NCI-H510A treated with DMSO at 0.1 percent for 48 hours (cell line): Measurements from ENCODE around the gene LRIT1.
A peak's percentile ranks its signal among the peaks of the same experiment; 100 is the strongest.

Experiments used
- DNase-seq: peaks from one replicate; lab custom pipeline; 2025; lab: John Stamatoyannopoulos, UW

LRIT1 gene

GRCh38 chr10:84254552-84255478 is 13.5 kb upstream of the LRIT1 start:
- DNase-seq, result no peak

- no peak for DNase-seq
Observed at GRCh38 chr10:84248794-84249193, 7.4 kb upstream of the LRIT1 start.

GRCh38 chr10:84247496-84247895 is 6.2 kb upstream of the LRIT1 start:
- DNase-seq, result no peak

GRCh38 chr10:84244651-84245270 is 3.4 kb upstream of the LRIT1 start, which contains the start of gene RGR:
TSS of gene RGR (plus strand) at chr10:84245053. CDS start at chr10:84245091, 38 bp downstream.
- DNase-seq, result peak; percentile 39

GRCh38 chr10:84243759-84244158 is 2.4 kb upstream of the LRIT1 start:
- DNase-seq, result no peak

GRCh38 chr10:84238909-84239308 is 2.4 kb downstream of the LRIT1 start:
- DNase-seq, result no peak

GRCh38 chr10:84237199-84238051 is 3.9 kb downstream of the LRIT1 start:
- no peak for DNase-seq

GRCh38 chr10:84236807-84237198 is 4.5 kb downstream of the LRIT1 start:
- no peak for DNase-seq

GRCh38 chr10:84235096-84235495 is 6.2 kb downstream of the LRIT1 start:
- no peak for DNase-seq

GRCh38 chr10:84234479-84234878 is 6.9 kb downstream of the LRIT1 start:
- no peak for DNase-seq

- no peak for DNase-seq
Observed at GRCh38 chr10:84233940-84234339, 7.4 kb downstream of the LRIT1 start.

- no peak for DNase-seq
Observed at GRCh38 chr10:84232376-84232775, 9.0 kb downstream of the LRIT1 start.

- DNase-seq, result no peak
Observed at GRCh38 chr10:84230359-84230758, 11.0 kb downstream of the LRIT1 start.

GRCh38 chr10:84227810-84228209 is 13.5 kb downstream of the LRIT1 start:
- no peak for DNase-seq

GRCh38 chr10:84226616-84227015 is 14.7 kb downstream of the LRIT1 start:
- DNase-seq, result no peak

GRCh38 chr10:84225427-84226173 is 15.7 kb downstream of the LRIT1 start, which contains the start of gene LRIT2:
TSS of gene LRIT2 (minus strand) at chr10:84225544. CDS start at chr10:84225520, 24 bp downstream.
- no peak for DNase-seq

- no peak for DNase-seq
Observed at GRCh38 chr10:84224411-84225028, 16.8 kb downstream of the LRIT1 start.

GRCh38 chr10:84221916-84222315 is 19.4 kb downstream of the LRIT1 start:
- DNase-seq, result no peak

GRCh38 chr10:84217746-84218145 is 23.6 kb downstream of the LRIT1 start:
- no peak for DNase-seq

GRCh38 chr10:84216834-84217233 is 24.5 kb downstream of the LRIT1 start:
- no peak for DNase-seq

GRCh38 chr10:84214612-84215235 is 26.6 kb downstream of the LRIT1 start:
- no peak for DNase-seq
